Activated T-cell treated with anti-CD3 and anti-CD28 coated beads, Interleukin-2, amount 50 U/mL, for 48 hours (primary cell): ENCODE results near the gene XRRA1.
"Not testable (repeated sequence)": the region's sequence is repeated elsewhere in the genome, so short reads cannot be mapped to it uniquely, and the experiment has no call there.

Experiments
- DNase-seq, 2 experiments: peaks; one replicate each; pipeline ENCODE4 v3.0.0-alpha.2; 2020

The XRRA1 gene

DNA sequence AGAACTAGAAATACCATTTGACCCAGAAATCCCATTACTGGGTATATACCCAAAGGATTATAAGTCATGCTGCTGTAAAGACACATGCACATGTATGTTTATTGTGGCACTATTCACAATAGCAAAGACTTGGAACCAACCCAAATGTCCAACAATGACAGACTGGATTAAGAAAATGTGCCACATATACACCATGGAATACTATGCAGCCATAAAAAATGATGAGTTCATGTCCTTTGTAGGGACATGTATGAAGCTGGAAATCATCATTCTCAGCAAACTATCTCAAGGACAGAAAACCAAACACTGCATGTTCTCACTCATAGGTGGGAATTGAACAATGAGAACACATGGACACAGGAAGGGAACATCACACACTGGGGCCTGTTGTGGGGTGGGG lies 55.9 kb downstream of the XRRA1 start:
- not testable (repeated sequence) for DNase-seq

DNA sequence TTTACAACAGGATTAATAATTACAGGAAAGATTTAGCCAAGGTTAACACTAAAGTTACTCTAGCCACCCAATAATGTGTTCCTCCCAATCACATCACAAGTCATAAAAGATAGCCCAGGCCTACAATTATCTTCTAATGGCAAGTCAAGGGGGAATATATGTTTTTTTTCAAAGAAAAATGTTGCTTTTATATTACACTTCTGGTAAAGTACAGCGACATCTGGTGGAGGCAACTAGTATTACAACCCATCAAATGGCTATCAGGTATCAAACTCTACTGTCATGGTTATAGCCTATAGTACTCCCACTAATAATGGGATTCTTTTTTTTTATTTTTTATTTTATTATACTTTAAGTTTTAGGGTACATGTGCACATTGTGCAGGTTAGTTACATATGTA lies 71.8 kb downstream of the XRRA1 start:
- no peak for DNase-seq

DNA sequence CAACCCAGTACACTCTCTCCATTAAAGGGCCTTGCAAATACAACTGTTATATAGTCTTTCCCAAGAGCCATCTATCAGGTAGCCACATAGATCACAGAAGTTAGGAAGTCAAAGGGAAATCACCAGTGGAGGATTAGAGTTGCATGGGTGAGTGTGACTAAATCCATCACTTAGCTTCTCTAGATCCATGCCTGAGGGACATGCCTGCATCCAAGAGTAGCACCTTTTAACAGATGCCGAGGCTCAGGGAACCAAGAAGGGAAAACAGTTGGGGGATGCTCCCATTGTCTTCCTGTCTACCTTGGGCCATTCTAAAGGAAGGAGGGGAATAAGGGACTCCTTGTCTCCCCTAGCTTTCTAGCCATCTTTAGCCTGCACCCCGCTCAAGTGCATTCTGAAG lies 77.9 kb downstream of the XRRA1 start:
- no peak for DNase-seq

DNA sequence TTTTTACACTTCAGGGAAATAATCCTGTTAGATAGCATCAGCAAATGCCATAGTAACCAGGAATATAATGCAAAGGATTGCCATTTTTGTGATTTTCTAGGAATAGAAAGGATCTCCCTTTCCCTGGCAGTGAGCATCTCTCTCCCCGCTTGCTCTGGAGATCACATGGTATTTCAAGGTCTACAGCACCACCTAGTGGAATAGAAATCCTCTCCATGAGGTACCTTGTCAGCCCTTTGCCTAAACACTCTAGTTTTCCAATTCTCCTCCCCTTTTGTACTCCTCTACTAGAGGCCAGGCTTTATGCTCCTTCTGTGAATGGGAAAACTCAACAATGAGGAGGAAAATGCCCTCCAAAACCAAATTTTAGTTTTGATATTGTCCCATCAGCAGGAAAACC lies 78.4 kb downstream of the XRRA1 start:
- DNase-seq = no peak

DNA sequence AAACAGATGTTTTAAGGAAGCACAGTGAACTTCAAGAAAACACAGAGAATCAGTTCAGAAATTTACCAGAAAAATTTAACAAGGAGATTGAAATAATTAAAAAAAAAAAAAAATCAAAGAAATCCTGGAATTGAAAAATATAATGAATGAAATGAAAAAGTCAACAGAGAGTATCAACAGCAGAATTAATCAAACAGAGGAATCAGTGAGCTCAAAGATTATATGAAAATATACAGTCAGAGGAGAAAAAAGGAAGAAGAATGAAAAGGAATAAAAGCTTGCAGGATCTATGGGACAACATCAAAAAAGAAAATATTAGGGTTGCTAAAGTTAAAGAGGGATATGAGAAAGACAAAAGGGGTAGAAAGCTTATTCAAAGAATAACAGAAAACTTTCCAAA lies 82.3 kb downstream of the XRRA1 start:
- no peak for DNase-seq

DNA sequence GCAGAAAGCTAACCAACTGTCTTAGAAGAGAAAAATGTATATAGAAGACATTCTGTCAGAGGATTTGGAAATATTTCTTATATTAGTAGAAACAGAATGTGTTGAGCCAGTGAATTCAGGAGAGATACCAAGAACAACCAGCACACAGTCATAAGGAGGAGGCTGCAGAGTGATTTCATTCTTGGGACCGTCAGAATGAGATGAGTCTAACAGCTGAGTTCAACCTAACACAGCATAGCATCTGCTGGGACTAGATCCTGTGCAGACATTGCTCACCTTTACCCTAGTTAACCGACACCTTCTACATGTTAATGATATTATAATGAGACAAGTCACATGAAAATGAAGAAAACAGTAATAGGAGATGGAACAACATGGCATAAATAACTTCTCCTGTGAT lies 85.5 kb downstream of the XRRA1 start:
- DNase-seq = no peak

DNA sequence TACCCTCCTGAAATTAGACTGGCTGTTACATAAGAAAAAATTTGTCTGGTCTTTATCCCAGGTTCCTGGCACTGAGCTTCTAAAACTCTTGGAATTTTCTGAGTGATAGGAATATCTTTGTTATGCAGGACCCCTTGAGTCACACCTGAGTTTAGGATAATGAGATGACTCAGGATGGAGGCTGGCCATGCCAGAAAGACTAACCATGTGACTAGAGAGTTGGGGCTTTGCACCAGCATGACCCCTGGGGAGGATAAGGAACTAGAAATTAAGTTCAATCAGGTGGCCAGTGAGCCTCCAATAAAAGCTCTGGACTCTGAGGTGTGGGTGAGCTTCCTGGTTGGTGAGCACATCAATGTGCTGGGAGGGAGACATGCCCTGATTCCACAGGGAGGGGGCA lies 88.1 kb downstream of the XRRA1 start:
- DNase-seq = no peak

DNA sequence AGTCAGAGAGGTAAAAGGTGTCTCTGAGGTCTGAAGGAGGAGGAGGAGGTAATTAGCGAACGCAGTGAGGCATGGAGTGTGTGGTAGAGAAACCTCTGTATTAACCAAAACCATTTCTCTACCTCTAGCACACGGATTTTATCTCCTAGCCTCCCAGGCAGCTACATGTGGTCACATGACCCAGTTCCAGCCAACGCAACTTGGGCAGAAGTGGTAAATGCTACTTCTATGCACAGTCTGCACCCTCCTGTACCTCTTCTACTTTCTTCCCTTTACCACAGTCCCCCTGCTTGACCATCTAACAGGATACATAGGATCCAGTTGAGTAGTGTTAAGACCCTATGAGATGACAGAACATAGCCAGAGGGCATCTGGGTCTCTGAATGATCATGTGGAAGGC lies 95.7 kb downstream of the XRRA1 start:
- DNase-seq = no peak

DNA sequence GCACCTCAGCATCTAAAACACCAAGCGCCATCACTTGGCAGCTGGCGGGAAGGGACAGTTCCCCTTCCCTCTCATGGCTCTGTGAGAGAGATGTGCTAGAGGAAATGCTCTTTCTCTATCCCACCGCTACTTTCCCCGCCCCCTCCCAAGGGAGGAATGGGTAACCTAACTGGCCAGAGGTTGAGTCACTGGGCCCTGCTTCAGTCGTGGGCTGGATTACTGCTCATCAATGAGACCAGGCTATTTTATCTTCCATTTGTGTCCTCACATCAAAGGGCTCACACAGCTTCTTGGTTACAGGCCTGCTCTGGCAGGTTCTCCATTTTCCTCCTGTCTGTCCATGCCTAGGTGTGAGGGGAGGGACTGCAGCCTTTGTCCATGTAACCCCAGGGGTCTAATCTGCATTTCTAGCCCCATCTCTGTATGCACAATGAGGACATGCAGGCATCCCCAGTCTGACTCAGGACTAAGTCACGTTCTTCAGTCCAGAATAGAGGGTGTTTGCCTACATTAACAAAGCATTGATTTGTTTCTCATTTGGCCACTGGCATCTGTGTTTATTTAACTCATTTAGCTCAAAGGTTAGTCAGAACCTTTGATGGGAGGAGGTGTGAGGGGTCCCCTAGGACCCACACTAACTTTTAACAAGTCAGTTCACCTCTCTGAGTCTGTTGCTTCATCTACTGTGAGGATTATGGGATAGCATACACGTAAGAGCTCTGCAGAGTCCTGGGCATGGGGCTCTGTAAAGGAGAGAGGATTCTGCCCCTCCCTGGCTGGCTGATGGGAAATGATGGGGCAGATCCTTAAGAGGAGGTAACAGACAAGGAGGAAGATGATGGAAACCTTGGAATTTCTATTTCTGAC lies 99.1 kb downstream of the XRRA1 start:
- no peak for DNase-seq

DNA sequence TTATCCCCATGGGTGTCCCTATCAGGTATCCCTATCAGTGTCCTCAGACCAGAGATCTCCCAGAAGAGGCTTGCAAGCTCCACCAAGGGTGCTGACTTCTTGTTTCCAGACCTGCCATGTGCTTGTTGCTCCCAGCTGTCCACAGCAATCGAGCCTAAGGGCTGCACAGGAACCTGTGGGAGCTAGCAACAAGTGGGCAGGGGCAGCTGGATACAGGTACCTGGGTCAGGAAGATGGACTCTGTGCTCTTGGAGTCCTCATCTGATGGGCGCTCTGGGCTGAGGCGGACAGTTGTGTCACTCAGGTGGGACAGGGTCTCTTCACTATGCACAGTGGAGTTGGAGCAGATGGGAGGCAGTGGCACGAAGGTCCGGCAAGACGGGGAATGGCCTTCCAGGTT lies 101.0 kb downstream of the XRRA1 start:
- no peak for DNase-seq

DNA sequence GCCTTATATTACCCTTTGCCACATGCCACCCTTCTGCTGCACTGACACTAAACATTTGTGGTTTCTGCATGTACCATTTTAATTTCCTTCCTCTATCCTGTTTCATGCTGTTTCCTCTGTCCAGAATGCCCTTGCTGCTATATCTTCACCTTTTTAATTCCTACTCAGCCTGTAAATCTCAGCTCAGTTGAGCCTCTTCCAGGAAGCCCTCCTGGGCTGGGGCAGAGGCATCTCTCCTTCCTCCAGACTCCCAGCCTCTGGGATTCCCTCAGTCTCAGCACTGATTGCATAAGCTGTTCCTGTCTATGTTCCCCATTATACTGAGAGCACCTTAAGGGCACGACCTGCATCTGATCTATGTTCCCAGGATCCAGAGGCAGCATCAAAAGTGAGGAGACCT lies 101.5 kb downstream of the XRRA1 start:
- no peak for DNase-seq

DNA sequence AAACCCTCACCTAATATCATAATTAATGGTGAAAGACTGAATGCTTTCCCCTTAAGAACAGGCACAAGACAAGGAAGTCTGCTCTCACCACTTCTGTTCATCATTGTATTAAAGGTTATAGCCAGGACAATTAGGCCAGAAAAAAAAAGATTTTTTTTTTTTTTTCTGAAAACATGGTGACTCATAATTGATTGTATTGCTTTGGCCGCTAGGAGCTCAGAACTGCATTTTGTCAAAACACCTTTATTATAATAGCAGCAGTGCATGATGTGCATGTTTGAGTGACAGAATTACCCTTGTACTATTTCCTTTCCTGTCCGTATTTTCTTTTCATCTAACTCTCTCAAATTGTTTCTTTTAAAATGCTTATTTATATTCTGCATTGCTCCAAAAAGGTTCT lies 102.1 kb downstream of the XRRA1 start:
- no peak for DNase-seq

DNA sequence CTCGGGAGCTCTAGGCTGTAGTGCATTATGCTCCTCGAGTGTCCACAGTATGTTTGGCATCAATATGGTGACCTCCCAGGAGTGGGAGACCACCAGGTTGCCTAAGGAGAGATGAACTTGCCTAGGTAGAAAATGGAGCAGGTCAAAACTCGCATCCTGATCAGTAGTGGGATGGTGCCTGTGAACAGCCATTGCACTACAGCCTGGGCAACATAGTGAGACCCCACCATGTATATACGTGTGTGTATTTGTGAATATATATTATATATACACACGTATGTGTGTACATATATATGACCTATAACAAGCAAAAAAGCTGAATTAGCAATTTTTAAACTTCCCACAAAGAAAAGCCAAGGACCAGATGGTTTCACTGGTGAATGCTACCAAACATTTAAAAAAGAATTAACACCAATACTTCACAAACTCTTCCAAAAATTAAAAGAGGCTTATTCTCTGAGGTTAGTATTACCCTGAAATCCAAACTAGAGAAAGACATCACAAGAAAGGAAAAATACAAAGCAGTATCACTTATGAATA lies 102.8 kb downstream of the XRRA1 start:
- no peak for DNase-seq

DNA sequence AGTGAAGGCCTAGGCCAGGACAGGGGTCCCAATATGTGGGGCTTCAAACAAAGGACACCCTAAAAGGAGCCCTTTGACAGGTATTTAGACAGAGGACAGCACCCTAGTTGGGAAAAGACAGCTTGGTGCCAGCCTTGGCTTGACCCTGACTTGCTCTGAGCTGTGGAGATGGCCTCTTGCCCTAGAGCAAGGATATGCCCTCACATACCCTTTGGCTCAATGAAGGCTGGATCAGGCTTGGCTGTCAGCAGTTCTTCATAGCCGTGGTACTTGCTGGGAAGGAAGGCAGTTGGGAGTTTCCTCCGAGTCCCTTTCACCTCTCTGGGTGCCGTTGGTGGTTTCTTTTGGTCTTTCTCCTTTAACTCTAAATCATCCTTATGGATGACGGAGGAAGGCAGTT lies 104.0 kb downstream of the XRRA1 start:
- DNase-seq = no peak

DNA sequence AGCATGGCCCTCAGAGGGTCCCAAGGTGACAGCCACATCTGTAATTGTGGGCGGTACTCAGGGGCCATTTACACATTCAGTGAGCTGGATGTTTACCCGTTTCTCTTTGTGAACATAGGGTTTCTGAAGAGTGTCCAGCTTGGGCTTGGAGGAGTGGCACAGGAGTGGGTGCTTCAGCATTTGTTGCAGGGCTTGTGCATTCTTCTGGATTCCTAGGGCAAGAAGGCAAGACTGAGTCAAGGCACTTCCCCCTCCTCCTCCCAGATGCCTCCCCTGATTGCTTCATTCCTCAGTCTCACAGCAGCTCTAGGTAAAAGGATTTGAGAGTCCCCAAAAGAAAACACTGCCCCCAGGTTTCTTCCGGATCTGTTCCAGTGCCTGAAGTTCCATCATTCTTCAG lies 104.8 kb downstream of the XRRA1 start:
- DNase-seq = no peak

DNA sequence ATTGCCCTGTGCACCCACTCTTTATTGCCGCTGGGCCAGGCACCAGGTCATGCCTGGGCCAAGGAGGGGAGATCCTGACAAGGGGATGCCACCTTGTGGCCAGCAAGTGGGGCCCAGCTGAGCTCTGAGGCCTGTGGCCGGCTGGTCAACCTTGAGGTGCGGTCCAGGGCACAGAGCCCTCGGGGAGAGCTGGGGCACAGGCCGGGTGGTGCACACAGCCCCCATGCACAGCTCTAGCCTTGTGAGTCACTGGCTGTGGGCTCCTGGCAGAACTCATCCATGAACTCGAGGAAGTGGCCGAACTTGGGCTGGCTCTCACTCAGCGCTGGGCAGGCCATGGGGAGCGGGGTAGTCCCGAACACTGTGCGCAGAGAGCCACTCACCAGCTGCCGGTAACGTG lies 105.9 kb downstream of the XRRA1 start:
- no peak for DNase-seq

DNA sequence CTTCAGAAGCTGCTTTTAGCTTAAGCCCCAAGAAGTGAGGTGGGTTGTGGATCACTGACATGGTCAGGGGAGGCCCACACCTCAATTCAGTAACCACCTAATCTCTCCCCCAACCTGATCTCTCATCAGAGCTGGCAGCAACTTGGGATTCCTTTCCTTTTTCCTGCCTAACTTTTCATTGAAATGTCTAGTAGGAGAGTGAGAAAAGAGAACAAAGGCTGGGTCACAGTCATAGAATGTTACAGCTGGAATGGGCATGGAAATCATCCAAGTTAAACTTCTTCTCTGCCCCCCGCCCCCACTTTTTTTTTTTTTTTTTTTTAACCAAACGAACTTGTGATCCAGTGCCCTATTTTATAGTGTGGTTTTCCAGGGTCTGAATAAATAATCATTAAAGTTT lies 108.4 kb downstream of the XRRA1 start:
- no peak for DNase-seq

DNA sequence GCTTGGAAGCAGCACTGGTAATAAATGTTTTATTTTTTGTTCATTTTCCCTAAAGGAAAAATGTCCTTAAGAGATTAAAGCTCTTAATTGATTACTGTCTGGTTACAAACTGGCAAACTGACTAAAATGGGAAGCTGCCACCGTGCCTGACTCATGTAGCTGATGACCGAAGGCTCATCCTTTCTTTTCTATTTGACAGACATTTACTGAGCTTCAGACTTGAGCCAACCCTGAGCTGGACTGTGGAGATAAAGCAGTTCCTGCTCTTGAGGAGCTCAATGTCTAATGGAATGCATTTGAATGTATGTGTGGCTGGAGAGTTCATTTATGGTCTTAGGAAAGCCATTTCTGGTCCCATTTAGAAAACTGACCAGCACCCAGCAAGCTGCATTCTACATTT lies 108.9 kb downstream of the XRRA1 start:
- no peak for DNase-seq

DNA sequence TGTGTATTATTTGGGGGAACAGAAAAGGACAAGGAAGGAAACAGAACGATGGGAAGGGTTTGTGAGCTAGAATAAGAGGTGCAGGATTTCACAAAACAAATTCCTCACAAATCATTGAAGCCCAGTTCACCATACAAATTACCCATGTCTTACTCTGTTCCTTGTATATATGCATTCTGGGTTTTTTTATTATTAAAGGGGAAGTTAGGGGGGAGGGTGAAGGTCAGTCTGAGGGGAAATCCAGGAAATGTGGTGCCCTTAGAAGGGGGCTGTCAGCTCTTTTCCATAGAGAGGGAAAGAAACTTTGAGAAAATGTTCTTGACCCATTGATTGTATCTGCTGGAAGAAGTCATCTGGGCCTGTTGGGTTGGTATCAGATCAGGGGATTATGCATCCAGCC lies 109.4 kb downstream of the XRRA1 start:
- no peak for DNase-seq

DNA sequence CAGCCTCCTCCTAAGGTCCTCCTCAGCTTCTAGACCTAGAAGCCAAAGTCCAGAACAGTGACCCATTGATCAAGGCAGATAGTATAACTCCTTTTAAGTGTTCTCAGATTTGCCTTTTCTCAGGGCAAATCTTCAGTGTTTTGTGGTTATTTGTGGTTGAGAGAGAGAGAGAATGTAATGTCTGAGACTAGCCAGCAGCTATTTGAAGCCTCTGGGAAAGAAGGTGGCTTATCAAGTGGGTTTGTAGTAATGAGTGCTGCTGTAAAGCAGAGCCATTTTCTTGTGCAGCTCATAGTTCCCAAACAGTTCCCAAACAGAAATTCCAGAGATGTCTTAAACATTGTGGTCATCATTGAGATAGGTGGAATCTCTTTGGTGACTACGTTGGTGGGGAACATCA lies 110.7 kb downstream of the XRRA1 start:
- DNase-seq = no peak

DNA sequence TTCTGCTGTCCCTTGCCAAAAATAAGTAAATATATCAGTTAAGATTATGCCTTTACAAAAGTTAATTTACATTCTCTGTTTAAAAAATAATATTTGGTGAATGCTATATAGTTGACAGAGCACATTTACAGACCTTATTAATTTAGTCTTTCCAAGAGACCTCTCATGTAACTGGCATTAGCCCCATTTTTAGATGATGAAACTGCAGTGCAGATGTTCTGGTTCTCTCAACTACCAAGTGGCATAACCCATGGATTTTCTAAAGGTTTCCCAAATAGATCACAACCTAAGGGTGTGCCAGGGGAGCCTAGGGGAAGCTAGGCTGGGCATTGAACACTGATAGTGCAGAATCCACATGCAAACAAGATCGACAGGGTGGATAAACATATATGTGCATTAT lies 111.7 kb downstream of the XRRA1 start:
- no peak for DNase-seq

DNA sequence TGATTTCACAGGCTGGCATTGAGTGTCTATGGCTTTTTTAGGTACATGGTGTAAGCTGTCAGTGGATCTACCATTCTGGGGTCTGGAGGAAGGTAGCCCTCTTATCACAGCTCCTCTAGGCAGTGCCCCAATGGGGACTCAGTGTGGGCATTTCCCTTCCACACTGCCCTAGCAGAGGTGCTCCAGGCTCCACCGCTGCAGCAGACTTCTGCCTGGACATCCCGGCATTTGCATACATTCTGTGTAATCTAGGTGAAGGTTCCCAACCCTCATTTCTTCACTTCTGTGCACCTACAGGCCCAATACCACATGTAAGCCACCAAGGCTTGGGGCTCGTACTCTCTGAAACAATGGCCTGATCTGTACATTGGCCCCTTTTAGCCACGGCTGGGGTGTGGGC lies 122.0 kb downstream of the XRRA1 start:
- DNase-seq = no peak

DNA sequence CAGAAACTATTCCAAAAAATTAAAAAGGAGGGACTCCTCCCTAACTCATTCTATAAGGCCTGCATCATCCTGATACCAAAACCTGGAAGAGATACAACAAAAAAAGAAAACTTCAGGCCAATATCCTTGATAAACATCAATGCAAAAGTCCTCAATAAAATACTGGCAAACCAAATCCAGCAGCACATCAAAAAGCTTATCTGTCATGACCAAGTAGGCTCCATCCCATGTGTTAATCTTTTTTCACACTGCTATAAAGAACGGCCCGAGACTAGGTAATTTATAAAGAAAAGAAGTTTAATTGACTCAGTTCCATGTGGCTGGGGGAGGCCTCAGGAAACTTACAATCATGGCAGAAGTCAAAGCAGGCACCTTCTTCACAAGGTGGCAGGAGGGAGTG lies 123.3 kb downstream of the XRRA1 start:
- not testable (repeated sequence) for DNase-seq

DNA sequence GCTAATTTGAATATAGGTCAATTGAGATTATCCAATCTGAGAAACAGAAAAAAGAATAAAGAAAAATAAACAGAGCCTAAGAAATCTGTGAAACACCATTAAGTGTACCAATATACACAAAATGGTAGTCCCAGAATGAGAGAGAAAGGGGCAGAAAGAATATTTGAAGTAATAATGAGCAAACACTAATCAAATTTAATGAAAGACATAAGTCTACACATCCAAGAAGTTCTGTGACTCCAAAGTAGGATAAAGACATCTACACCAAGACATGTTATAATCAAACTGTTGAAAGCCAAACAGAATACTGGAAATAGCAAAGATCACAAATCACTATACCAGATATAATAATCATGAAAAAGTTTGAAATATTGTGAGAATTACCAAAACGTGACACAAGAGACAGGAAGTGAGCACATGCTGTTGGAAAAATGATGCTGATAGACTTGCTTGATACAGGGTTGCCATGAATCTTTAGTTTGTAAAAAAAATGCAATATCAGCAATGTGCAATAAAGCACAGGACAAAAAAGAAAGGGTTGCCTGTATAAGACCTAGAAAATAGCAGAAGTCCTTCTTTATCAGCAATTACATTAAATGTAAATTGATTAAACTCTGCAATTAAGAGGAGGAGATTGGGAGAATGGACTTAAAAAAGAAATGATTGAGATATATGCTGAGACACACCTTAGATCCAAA lies 124.5 kb downstream of the XRRA1 start:
- no peak for DNase-seq
